Psoas muscle (tissue), 8 donors: ENCODE results near the gene ANTXR1. TPM values are rescaled to one million over a fixed set of nuclear protein-coding genes. Genes with fewer than 3 reads are reported as not detected.

ENCODE experiments used
- ATAC-seq, 4 donors: fragments of 200-7000 bp; cut with Tn5 transposase; one replicate each; pipeline ENCODE4 v1.9.1; 2020; ENCODE audit warnings: moderate library complexity in 3 of 4, mild to moderate bottlenecking in 2 of 4
- DNase-seq, 2 donors: peaks; one replicate each; pipeline ENCODE4 v3.0.0-alpha.2; 2020
- H3K27ac ChIP-seq: fragments of 200-600 bp; one replicate; pipeline ENCODE4 v1.8.0; 2022
- H3K27me3 ChIP-seq, 3 donors: fragments of 200-600 bp in 1 of 3; one replicate each; pipeline versions ENCODE4 v1.6.1 to v1.8.0; 2013 to 2022; ENCODE audit warnings: low read length in 2 of 3, mild to moderate bottlenecking in 2 of 3, moderate library complexity in 1 of 3; ENCODE audit not compliant: insufficient read depth in 3 of 3
- H3K36me3 ChIP-seq, 2 donors: fragments of 200-600 bp in 1 of 2; one replicate each; pipeline versions ENCODE4 v1.6.1 to v1.8.0; 2013 to 2022; ENCODE audit warnings: low read depth in 1 of 2, mild to moderate bottlenecking in 1 of 2, moderate library complexity in 1 of 2; ENCODE audit not compliant: insufficient read depth in 1 of 2
- H3K4me1 ChIP-seq: fragments of 200-600 bp; one replicate; pipeline ENCODE4 v1.8.0; 2022
- H3K4me3 ChIP-seq: fragments of 200-600 bp; one replicate; pipeline ENCODE4 v1.8.0; 2022; ENCODE audit warnings: mild to moderate bottlenecking
- H3K9me3 ChIP-seq: fragments of 200-600 bp; one replicate; pipeline ENCODE4 v1.8.0; 2022
- CTCF ChIP-seq: fragments of 200-600 bp; IDR thresholded peaks from one replicate; pipeline ENCODE4 v1.8.0; 2022; ENCODE audit warnings: antibody characterized with exemption
- WGBS, 3 donors: extraction: QIAGEN DNeasy Blood & Tissue Kit; methylation state at CpG; one replicate each; pipeline versions ENCODE4 v1.1.6 to v1.1.7; 2013; 5-methylcytosine and 5-hydroxymethylcytosine counted together
- intact Hi-C, 2 donors: fragments of 100-400 bp; cut with DNase I; formaldehyde crosslinking; loops; one replicate each; pipeline versions ENCODE4 v1.11.0 to v1.14.2; 2022
- polyA plus RNA-seq, 3 donors: library from polyadenylated mRNA; stranded (reverse); fragments of 200-250 nt; gene quantifications; one replicate each; pipeline ENCODE4 v1.2.3, GENCODE V29; 2013
- total RNA-seq, 4 donors: library from RNA; stranded (reverse); fragmentation: NEBNext Ultra II Directional in 2 of 4; extraction: Animal tissue kit (Norgen Biotek cat#: 25700) in 2 of 4; gene quantifications; one replicate each; pipeline versions ENCODE4 v1.2.1 to v1.2.4, GENCODE V29; 2021 to 2023
- donor health status: healthy with polysubstance abuse.
- donor health status: DM: no; HTN: no; CAD: no; lungs with moderate emphysema.
- donor health status: Bipolar disorder and iron deficiency.
- donor health status: healthy.
- donor health status: DM: yes; HTN: yes; CAD: no.
- donor health status: DM: no; HTN: no; CAD: no.
- donor health status: DM: no; HTN: no; CAD: no.
- donor health status: DM: yes; HTN: yes; CAD: no.

ANTXR1 gene
- total and polyA plus RNA-seq, 7 donors: 3.7 to 24.3 (median 10.9) TPM

- Histone ChIP-seq H3K4me3 (no peak overlapping the region), H3K27ac (no peak overlapping the region), H3K4me1 (no peaks in the 10 kb centered on the region), H3K36me3 (peaks cover 0 to 5% of the 10 kb centered on the region in 2 donors), H3K9me3 (no peaks in the 10 kb centered on the region), H3K27me3 (no peaks in the 10 kb centered on the region)
- DNase-seq (no peak), ATAC-seq (no peak)
- 92 to 95% (median 92%) methylated on average over 10 of the region's 10 CpGs for WGBS, 3 donors
- intact Hi-C loops: no loop called here
- no peak for TF ChIP-seq CTCF
These were observed 143.6 kb downstream of the ANTXR1 start for GRCh38 chr2:69156624-69157023.

- Histone ChIP-seq H3K9me3 (no peaks in the 10 kb centered on the region), H3K27me3 (no peaks in the 10 kb centered on the region), H3K4me3 (no peak overlapping the region), H3K4me1 (peaks cover 6% of the 10 kb centered on the region), H3K36me3 (peaks cover 0 to 5% of the 10 kb centered on the region in 2 donors), H3K27ac (no peak overlapping the region)
- intact Hi-C loops: no loop called here
- no peak for ATAC-seq
- TF ChIP-seq CTCF: no peak
- DNase-seq: no peak
- WGBS, 3 donors: 94 to 96% (median 95%) methylated on average over 3 of the region's 3 CpGs
These were observed 144.5 kb downstream of the ANTXR1 start for GRCh38 chr2:69157441-69157840.

GRCh38 chr2:69159986-69160385, 147.0 kb downstream of the ANTXR1 start:
- no peak overlapping the region for H3K4me3 ChIP-seq
- DNase-seq (no peak), ATAC-seq (peak in 1 of 4 donors; percentile 62)
- no peaks in the 10 kb centered on the region for H3K9me3 ChIP-seq
- TF ChIP-seq CTCF: no peak
- WGBS, 3 donors: 72 to 83% (median 77%) methylated on average over 6 of the region's 6 CpGs
- no peaks in the 10 kb centered on the region for H3K27me3 ChIP-seq
- intact Hi-C loops: no loop called here
- peaks cover 0 to 5% of the 10 kb centered on the region in 2 donors for H3K36me3 ChIP-seq
- peaks cover 29% of the 10 kb centered on the region for H3K4me1 ChIP-seq
- H3K27ac ChIP-seq: no peak overlapping the region

GRCh38 chr2:69162057-69162456, 149.1 kb downstream of the ANTXR1 start:
- intact Hi-C loops: no loop called here
- no peak for ATAC-seq
- peaks cover 0 to 2% (median 0%) of the 10 kb centered on the region in 3 donors for H3K27me3 ChIP-seq
- no peaks in the 10 kb centered on the region for H3K36me3 ChIP-seq
- H3K27ac ChIP-seq: peak overlapping the region; percentile 32
- H3K4me1 ChIP-seq: peaks cover 32% of the 10 kb centered on the region
- H3K4me3 ChIP-seq: no peak overlapping the region
- DNase-seq: no peak
- TF ChIP-seq CTCF: no peak
- no peaks in the 10 kb centered on the region for H3K9me3 ChIP-seq

- Histone ChIP-seq H3K4me3 (no peak overlapping the region), H3K27ac (peak overlapping the region; percentile 32), H3K27me3 (peaks cover 0 to 2% (median 0%) of the 10 kb centered on the region in 3 donors), H3K4me1 (peaks cover 32% of the 10 kb centered on the region), H3K36me3 (no peaks in the 10 kb centered on the region), H3K9me3 (no peaks in the 10 kb centered on the region)
- peak; percentile 40 to 83 (median 64) for ATAC-seq
- intact Hi-C loops: no loop called here
- DNase-seq: no peak
- WGBS, 3 donors: 35 to 51% (median 41%) methylated on average over 6 of the region's 6 CpGs
- TF ChIP-seq CTCF: no peak
These were observed 150.1 kb downstream of the ANTXR1 start for GRCh38 chr2:69163109-69163508.
